Right lobe of liver (tissue), 6 donors: Measurements from ENCODE around the gene EEF1AKMT1. TPM values are rescaled to one million over a fixed set of nuclear protein-coding genes. Genes with fewer than 3 reads are reported as not detected.
"Not testable (repeated sequence)": the region's sequence is repeated elsewhere in the genome, so short reads cannot be mapped to it uniquely, and the experiment has no call there.

Source experiments
- ATAC-seq, 4 donors: fragments of 200-7000 bp; cut with Tn5 transposase; one replicate each; pipeline ENCODE4 v1.9.1; 2020; ENCODE audit warnings: mild to moderate bottlenecking in 4 of 4, moderate library complexity in 4 of 4
- DNase-seq, 3 donors: peaks; one replicate each; pipeline ENCODE4 v3.0.0-alpha.2; 2020
- H3K27ac ChIP-seq, 3 donors: fragments of 200-600 bp; one replicate each; pipeline ENCODE4 v1.8.0; 2022
- H3K27me3 ChIP-seq, 2 donors: fragments of 200-600 bp; one replicate each; pipeline ENCODE4 v1.8.0; 2022
- H3K36me3 ChIP-seq, 4 donors: fragments of 200-600 bp; sonication (generic) in 1 of 4; one replicate each; pipeline versions ENCODE4 v1.5.1 to v1.8.0; 2017 to 2022; ENCODE audit warnings: control low read depth in 1 of 4
- H3K4me1 ChIP-seq, 4 donors: fragments of 200-600 bp; sonication (generic) in 1 of 4; one replicate each; pipeline versions ENCODE4 v1.5.1 to v1.8.0; 2017 to 2022; ENCODE audit warnings: control low read depth in 1 of 4
- H3K4me3 ChIP-seq, 3 donors: fragments of 200-600 bp; one replicate each; pipeline ENCODE4 v1.8.0; 2022
- H3K9me3 ChIP-seq, 4 donors: fragments of 200-600 bp; sonication (generic) in 1 of 4; one replicate each; pipeline versions ENCODE4 v1.5.1 to v1.8.0; 2017 to 2022; ENCODE audit warnings: control low read depth in 1 of 4
- POLR2A ChIP-seq: fragments of 450-650 bp; IDR thresholded peaks from one replicate; pipeline ENCODE4 v1.6.1; 2017; ENCODE audit warnings: antibody characterized with exemption, mild to moderate bottlenecking
- WGBS: methylation state at CpG from one replicate; pipeline ENCODE4 v1.1.6; 2018; ENCODE audit warnings: low coverage, low lambda C conversion rate; ENCODE audit not compliant: insufficient coverage; ENCODE audit errors: missing lambda C conversion rate; 5-methylcytosine and 5-hydroxymethylcytosine counted together
- intact Hi-C, 2 donors: fragments of 100-400 bp; cut with DNase I; formaldehyde crosslinking; loops; one replicate each; pipeline versions ENCODE4 v1.11.2 to v1.14.1; 2022
- total RNA-seq, 6 experiments: library from RNA; depleted of rRNA in 2 of 6; stranded (reverse); fragments of >200 nt in 2 of 6; fragmentation: NEBNext Ultra II Directional in 3 of 6; extraction: Animal tissue kit (Norgen Biotek cat#: 25700) in 3 of 6; gene quantifications; one replicate each; pipeline versions ENCODE4 v1.1.0 to v1.2.4, GENCODE V29; 2016 to 2023
- TF ChIP-seq, protein P1 (sequence below), 4 donors: fragments of 200-600 bp in 3 of 4; fragments of 450-650 bp in 1 of 4; IDR thresholded peaks; one replicate each; pipeline versions ENCODE4 v1.5.1 to v1.8.0; 2016 to 2022; ENCODE audit warnings: antibody characterized with exemption in 4 of 4, mild to moderate bottlenecking in 2 of 4
- donor health status: DM: no; HTN: yes; CAD: no.
- donor health status: DM: no; HTN: no; CAD: no.
- donor health status: DM: no; HTN: no; CAD: no.
- donor health status: DM: no; HTN: yes; CAD: no.
- donor health status: DM: no; HTN: yes; CAD: no.

Gene EEF1AKMT1
- total RNA-seq, 6 experiments from 2014 or later: 5.5 to 10.3 (median 6.3) TPM

GRCh38 chr13:20769091-20769490 is 4.7 kb downstream of the EEF1AKMT1 start:
- peaks cover 0 to 7% (median 3%) of the 10 kb centered on the region in 4 donors for H3K4me1 ChIP-seq
- 51% methylated on average over 2 of the region's 2 CpGs for WGBS
- no peak for ATAC-seq

GRCh38 chr13:20767309-20767943 is 6.3 kb downstream of the EEF1AKMT1 start:
- WGBS: 90% methylated on average over 2 of the region's 2 CpGs
- Histone ChIP-seq H3K36me3 (no peaks in the 10 kb centered on the region), H3K9me3 (no peaks in the 10 kb centered on the region), H3K27me3 (no peaks in the 10 kb centered on the region), H3K4me3 (no peak overlapping the region), H3K4me1 (peaks cover 0 to 2% (median under 1%) of the 10 kb centered on the region in 4 donors), H3K27ac (no peak overlapping the region)
- intact Hi-C loops: no loop called here
- no peak for TF ChIP-seq POLR2A
- TF ChIP-seq, protein P1, sequence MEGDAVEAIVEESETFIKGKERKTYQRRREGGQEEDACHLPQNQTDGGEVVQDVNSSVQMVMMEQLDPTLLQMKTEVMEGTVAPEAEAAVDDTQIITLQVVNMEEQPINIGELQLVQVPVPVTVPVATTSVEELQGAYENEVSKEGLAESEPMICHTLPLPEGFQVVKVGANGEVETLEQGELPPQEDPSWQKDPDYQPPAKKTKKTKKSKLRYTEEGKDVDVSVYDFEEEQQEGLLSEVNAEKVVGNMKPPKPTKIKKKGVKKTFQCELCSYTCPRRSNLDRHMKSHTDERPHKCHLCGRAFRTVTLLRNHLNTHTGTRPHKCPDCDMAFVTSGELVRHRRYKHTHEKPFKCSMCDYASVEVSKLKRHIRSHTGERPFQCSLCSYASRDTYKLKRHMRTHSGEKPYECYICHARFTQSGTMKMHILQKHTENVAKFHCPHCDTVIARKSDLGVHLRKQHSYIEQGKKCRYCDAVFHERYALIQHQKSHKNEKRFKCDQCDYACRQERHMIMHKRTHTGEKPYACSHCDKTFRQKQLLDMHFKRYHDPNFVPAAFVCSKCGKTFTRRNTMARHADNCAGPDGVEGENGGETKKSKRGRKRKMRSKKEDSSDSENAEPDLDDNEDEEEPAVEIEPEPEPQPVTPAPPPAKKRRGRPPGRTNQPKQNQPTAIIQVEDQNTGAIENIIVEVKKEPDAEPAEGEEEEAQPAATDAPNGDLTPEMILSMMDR (IDR thresholded peaks at IDR 0.05): no peak
- ATAC-seq: no peak
- no peak for DNase-seq

More at GRCh38 chr13:20769091-20769490, 4.7 kb downstream of the EEF1AKMT1 start:
- no peak for DNase-seq
- Histone ChIP-seq H3K27me3 (no peaks in the 10 kb centered on the region), H3K9me3 (no peaks in the 10 kb centered on the region), H3K4me3 (no peak overlapping the region), H3K27ac (no peak overlapping the region), H3K36me3 (no peaks in the 10 kb centered on the region)
- intact Hi-C loops: no loop called here
- TF ChIP-seq, protein P1 (IDR thresholded peaks at IDR 0.05): no peak
- TF ChIP-seq POLR2A: no peak

DNA sequence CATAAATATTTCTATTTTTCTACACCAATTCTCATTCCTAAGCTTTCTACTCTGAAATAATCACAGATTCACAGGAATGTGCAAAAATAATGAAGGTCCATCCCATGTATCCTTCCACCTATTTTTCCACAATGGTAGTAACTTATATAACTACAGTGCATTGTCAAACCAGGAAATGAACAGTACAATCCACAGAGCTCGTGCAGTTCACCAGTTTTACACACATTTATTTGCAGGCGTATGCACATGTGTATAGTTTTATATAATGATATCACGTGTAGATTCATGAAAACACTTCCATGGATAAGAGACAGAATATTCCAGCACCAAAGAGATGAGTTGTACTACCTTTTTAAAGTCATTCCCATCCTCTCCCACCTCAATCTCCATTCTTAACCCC is 12.9 kb downstream of the EEF1AKMT1 start:
- no peaks in the 10 kb centered on the region for H3K4me1 ChIP-seq
- no peaks in the 10 kb centered on the region for H3K27me3 ChIP-seq
- WGBS: 87% methylated on average over 3 of the region's 3 CpGs
- H3K4me3 ChIP-seq: no peak overlapping the region
- DNase-seq (no peak), ATAC-seq (no peak)
- no peak overlapping the region for H3K27ac ChIP-seq
- intact Hi-C loops: no loop called here
- H3K36me3 ChIP-seq: no peaks in the 10 kb centered on the region
- TF ChIP-seq POLR2A: no peak
- H3K9me3 ChIP-seq: no peaks in the 10 kb centered on the region

GRCh38 chr13:20754009-20754408 is 19.8 kb downstream of the EEF1AKMT1 start:
- Histone ChIP-seq H3K27ac (no peak overlapping the region), H3K36me3 (no peaks in the 10 kb centered on the region), H3K4me1 (no peaks in the 10 kb centered on the region), H3K9me3 (peaks cover 0 to 6% (median 3%) of the 10 kb centered on the region in 4 donors), H3K27me3 (no peaks in the 10 kb centered on the region), H3K4me3 (no peak overlapping the region)
- intact Hi-C loops: no loop called here
- TF ChIP-seq, protein P1 (IDR thresholded peaks at IDR 0.05): no peak
- no peak for TF ChIP-seq POLR2A
- no peak for ATAC-seq
- no peak for DNase-seq

DNA sequence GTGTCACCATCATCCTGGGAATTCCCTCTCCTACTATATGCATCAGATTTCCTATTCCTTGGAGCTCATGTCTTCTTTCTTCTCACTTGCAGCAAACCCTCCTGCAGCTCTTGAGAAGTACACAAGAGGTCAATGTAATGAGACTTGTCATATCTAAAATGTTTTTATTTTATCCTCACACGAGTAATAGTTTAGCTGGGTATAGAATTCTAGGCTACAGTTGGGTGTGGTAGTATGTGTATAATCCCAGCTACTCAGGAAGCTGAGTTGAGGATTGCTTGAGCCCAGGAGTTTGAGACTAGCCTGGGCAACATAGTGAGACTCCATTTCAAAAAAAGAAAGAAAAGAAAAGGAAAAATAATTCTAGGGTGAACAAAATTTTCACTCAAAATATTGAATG is 24.4 kb downstream of the EEF1AKMT1 start:
- WGBS: 90% methylated on average over 1 of the region's 1 CpG
- no peak for DNase-seq
- Histone ChIP-seq H3K4me1 (no peaks in the 10 kb centered on the region), H3K27me3 (no peaks in the 10 kb centered on the region), H3K36me3 (no peaks in the 10 kb centered on the region), H3K9me3 (peaks cover 0 to 6% (median 3%) of the 10 kb centered on the region in 4 donors), H3K27ac (no peak overlapping the region), H3K4me3 (no peak overlapping the region)
- no peak for ATAC-seq
- no peak for TF ChIP-seq POLR2A
- TF ChIP-seq, protein P1 (IDR thresholded peaks at IDR 0.05): no peak
- intact Hi-C loops: no loop called here

GRCh38 chr13:20743830-20744404 is 29.8 kb downstream of the EEF1AKMT1 start:
- DNase-seq, H3K4me3 ChIP-seq, H3K27me3 ChIP-seq, H3K9me3 ChIP-seq, H3K36me3 ChIP-seq, H3K27ac ChIP-seq, ATAC-seq, H3K4me1 ChIP-seq, intact Hi-C loops: not testable (repeated sequence)
- 92% methylated on average over 4 of the region's 4 CpGs for WGBS
